ENCODE measurements around the gene PDCD10.

PDCD10 gene

DNA sequence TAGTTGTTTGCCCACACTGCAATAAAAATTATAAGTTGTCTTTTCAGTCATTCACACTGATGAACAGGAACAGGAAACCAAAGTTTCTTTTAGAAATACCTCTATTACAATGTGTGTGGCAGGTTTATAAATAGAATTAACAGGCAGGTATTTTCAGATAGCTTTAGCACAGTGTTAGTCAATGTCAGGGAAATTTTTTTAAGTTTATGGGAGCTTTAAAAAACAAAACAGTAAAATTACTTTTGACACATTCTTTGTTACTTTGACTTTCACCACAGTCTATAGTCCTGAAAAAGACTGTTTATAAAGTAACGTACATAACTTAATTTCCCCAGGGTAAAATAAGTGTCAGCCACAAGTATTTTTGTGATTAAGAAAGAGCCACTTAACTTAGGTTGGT lies 38.9 kb upstream of the PDCD10 start:
- Histone ChIP-seq H3K36me3 (ENCODE audit: control insufficient read depth, insufficient read depth, low read length) (no peaks in the 10 kb centered on the region), H3K27me3 (replicated peaks; ENCODE audit: control insufficient read depth, insufficient read depth, low read length) (no peaks in the 10 kb centered on the region), H3K4me3 (replicated peaks; ENCODE audit: low read depth, low read length) (no peak overlapping the region)
- TF ChIP-seq, protein P1, sequence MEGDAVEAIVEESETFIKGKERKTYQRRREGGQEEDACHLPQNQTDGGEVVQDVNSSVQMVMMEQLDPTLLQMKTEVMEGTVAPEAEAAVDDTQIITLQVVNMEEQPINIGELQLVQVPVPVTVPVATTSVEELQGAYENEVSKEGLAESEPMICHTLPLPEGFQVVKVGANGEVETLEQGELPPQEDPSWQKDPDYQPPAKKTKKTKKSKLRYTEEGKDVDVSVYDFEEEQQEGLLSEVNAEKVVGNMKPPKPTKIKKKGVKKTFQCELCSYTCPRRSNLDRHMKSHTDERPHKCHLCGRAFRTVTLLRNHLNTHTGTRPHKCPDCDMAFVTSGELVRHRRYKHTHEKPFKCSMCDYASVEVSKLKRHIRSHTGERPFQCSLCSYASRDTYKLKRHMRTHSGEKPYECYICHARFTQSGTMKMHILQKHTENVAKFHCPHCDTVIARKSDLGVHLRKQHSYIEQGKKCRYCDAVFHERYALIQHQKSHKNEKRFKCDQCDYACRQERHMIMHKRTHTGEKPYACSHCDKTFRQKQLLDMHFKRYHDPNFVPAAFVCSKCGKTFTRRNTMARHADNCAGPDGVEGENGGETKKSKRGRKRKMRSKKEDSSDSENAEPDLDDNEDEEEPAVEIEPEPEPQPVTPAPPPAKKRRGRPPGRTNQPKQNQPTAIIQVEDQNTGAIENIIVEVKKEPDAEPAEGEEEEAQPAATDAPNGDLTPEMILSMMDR (IDR thresholded peaks at IDR 0.05; ENCODE audit: insufficient read depth, low read length, poor library complexity, severe bottlenecking) = no peak
- peak; percentile 24 for DNase-seq (ENCODE audit: extremely low read depth, insufficient read length)

DNA sequence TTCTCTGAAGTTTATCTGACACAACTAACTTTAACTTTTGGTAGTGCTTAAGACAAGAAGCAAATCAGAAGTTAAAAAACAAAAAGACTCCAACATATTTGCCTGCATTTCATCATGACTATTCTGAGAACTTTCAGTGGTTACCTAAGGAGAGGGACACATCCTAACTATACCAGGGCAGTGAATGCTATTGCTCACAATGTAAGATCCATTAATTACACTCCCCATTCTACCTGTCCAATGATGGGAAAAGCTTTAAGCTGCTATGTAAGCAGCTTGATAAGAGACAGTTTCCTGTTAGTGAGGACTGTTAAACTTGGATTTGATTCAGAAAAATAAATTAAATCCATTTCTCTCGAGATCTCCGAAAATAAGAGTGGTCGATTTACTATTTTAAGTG lies 38.3 kb upstream of the PDCD10 start:
- no peaks in the 10 kb centered on the region for H3K36me3 ChIP-seq (ENCODE audit: control insufficient read depth, insufficient read depth, low read length)
- TF ChIP-seq, protein P1 (IDR thresholded peaks at IDR 0.05; ENCODE audit: insufficient read depth, low read length, poor library complexity, severe bottlenecking) = no peak
- DNase-seq (ENCODE audit: extremely low read depth, insufficient read length) = no peak
- no peaks in the 10 kb centered on the region for H3K27me3 ChIP-seq (replicated peaks; ENCODE audit: control insufficient read depth, insufficient read depth, low read length)
- H3K4me3 ChIP-seq (replicated peaks; ENCODE audit: low read depth, low read length) = no peak overlapping the region

DNA sequence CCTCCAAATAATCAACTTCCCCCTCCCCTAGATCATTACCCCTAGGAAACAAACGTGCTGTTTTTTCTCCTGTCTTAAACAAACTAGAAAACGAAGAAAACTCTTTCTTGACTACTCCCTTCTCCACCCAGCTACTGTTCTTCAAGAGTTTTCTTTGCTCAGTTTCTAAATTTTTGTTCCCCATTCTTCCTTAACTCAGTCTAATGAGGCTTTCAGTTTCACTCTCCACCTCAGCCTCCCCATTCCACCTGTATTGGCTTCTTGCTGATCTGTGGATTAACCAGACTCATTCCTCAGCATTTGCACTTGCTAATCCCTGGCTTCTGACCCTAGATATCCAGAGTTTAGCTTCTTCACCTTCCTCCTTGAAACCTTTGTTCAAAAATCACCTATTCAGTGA lies 27.6 kb upstream of the PDCD10 start:
- H3K4me3 ChIP-seq (replicated peaks; ENCODE audit: low read depth, low read length) = no peak overlapping the region
- DNase-seq (ENCODE audit: extremely low read depth, insufficient read length) = no peak
- TF ChIP-seq, protein P1 (IDR thresholded peaks at IDR 0.05; ENCODE audit: insufficient read depth, low read length, poor library complexity, severe bottlenecking) = no peak
- no peaks in the 10 kb centered on the region for H3K36me3 ChIP-seq (ENCODE audit: control insufficient read depth, insufficient read depth, low read length)
- no peaks in the 10 kb centered on the region for H3K27me3 ChIP-seq (replicated peaks; ENCODE audit: control insufficient read depth, insufficient read depth, low read length)

DNA sequence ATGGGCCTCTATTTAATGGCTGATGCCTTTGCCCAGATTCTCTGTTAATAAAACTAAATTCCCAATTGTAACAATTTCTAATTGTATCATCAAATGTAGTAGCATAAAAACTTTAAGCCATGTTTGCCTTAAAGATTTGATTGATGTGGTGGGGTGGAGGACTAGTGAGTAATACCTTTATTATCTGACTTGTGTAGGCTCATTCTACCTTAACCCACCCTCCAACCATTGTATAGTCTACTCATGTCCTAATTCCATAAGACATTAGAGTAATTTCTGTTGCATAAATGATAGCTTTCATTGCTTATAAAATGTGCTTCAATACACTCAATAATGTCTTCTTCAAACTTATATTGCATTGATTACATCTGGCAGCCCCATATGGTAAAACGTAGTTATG lies 26.6 kb upstream of the PDCD10 start:
- TF ChIP-seq, protein P1 (IDR thresholded peaks at IDR 0.05; ENCODE audit: insufficient read depth, low read length, poor library complexity, severe bottlenecking) = no peak
- Histone ChIP-seq H3K4me3 (replicated peaks; ENCODE audit: low read depth, low read length) (no peak overlapping the region), H3K36me3 (ENCODE audit: control insufficient read depth, insufficient read depth, low read length) (no peaks in the 10 kb centered on the region), H3K27me3 (replicated peaks; ENCODE audit: control insufficient read depth, insufficient read depth, low read length) (no peaks in the 10 kb centered on the region)
- no peak for DNase-seq (ENCODE audit: extremely low read depth, insufficient read length)

DNA sequence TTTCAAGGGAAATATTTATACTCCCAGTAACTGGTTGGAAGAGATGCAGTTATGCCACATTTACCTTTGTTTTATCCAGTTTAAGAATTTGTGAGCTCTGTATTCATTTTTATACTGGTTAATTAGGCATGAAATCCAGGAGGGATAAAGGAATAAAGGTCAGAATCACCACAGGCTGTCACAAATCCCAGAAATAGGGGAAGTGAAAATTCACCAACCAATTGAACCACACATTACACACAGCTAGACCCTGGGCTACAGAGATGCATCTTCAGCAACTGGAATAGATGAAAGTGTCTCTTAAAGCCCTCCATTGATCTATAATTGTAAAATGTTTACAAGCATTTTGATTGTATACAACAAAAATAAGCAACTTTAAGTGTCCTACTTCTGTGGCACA lies 19.4 kb upstream of the PDCD10 start:
- no peak for DNase-seq (ENCODE audit: extremely low read depth, insufficient read length)
- H3K4me3 ChIP-seq (replicated peaks; ENCODE audit: low read depth, low read length) = no peak overlapping the region
- TF ChIP-seq, protein P1 (IDR thresholded peaks at IDR 0.05; ENCODE audit: insufficient read depth, low read length, poor library complexity, severe bottlenecking) = no peak
- no peaks in the 10 kb centered on the region for H3K36me3 ChIP-seq (ENCODE audit: control insufficient read depth, insufficient read depth, low read length)
- H3K27me3 ChIP-seq (replicated peaks; ENCODE audit: control insufficient read depth, insufficient read depth, low read length) = no peaks in the 10 kb centered on the region

DNA sequence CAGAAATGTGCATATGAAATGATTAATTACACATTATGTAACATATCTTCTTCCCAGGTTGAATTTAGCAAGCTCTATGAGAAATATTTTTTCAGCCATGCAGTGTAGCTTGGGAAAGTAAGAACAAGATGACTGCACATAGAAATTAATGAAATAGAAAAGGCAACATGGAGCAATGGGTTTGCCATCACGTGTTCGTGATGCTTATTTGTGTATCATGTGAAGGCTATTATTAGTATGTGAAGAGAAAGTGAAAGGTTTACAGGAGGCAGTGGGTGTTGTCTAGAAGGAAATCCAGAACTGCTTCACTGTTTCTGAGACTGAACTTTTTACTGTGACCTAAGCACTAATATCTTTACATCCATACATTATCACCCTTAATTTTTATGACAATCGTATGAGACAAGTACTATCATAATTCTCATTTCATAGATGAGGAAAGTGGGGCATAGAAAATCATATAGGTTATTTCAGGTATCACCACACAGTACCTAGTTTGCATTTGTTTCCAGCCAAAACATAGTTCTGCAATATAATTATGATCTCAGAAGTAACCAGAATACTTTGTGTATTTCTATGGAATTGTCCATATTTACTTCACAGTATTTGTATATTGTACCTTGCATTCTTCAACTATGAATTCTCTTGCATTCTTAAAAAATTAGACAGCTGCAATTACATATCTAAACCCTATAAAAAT lies 15.7 kb upstream of the PDCD10 start:
- peak; percentile 27 for DNase-seq (ENCODE audit: extremely low read depth, insufficient read length)
- Histone ChIP-seq H3K27me3 (replicated peaks; ENCODE audit: control insufficient read depth, insufficient read depth, low read length) (no peaks in the 10 kb centered on the region), H3K36me3 (ENCODE audit: control insufficient read depth, insufficient read depth, low read length) (no peaks in the 10 kb centered on the region), H3K4me3 (replicated peaks; ENCODE audit: low read depth, low read length) (no peak overlapping the region)
- TF ChIP-seq, protein P1 (IDR thresholded peaks at IDR 0.05; ENCODE audit: insufficient read depth, low read length, poor library complexity, severe bottlenecking) = no peak

Data from GM06990 (cell line).